ENCODE measurements around the gene CARD6.

DNA sequence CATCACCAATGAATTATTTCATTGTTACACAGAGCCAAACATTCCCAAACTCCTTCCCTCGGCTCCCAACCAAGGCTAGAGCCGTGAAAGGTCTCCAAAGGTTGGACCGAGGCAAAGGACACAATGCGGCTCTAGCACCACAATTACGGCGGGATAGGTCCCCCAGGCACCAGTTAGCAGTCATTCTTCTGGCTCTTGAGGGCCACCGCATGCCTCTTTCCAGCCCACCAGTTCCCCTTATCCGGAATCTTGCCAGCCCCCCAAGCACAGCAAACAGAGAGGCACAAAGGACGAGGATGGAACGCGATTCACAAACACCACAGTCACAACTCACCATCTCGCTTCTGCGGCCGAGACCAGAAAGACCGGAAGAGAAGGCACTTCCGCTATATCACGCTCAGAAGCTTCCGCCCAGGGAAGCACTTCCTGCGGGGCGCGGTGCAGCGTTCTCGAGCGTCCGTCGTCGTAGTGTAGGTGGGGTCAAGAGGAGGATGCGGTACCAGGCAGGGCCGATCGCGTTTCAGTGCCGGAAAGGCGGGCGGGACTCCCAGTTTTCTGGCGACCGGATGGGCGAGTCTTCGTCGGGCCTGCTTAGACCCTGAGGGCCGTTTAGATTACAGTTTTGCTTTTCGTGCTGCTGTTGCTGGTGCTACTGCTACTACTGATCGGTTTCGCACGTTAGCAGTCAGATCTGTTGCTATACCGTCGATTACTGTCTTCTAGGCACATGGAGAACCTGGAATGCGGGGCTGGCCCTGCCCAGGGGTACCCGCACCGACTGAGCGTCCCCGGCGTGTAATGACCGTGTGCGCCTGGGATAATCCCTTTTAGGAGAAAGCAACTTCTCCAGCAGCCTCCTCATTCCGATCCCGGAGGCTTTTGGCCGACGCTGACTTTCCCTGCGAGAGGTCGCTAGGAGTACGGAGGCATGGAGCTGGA lies 6.0 kb upstream of the CARD6 start, which contains the start of gene RPL37:
- TF ChIP-seq CTCF (IDR thresholded peaks at IDR 0.05; ENCODE audit: insufficient read depth, low read depth, low read length) (no peak), EZH2 (IDR thresholded peaks at IDR 0.05; ENCODE audit: insufficient read depth, low read length) (no peak)
